T47D (cell line): ENCODE data around the gene HMGB4.

Experiments
- DNase-seq, 2 experiments: peaks; one replicate each; pipeline versions ENCODE4 v3.0.0 to v3.0.0-alpha.2; 2011 to 2012; ENCODE audit warnings: low read depth in 1 of 2, low spot score in 1 of 2
- JUND ChIP-seq: IDR thresholded peaks from 2 replicates; pipeline ENCODE4 v1.6.1; 2012; ENCODE audit warnings: low read depth
- in situ Hi-C: cut with HindIII; loops from 2 replicates; pipeline ENCODE4 v1.10.0; 2016; ENCODE audit warnings: low sequenced_read_pairs, low pct_unique_long_range_greater_than_20kb

The HMGB4 gene

GRCh38 chr1:33853431-33853830, 10.4 kb upstream of the HMGB4 start:
- TF ChIP-seq JUND = no peak
- in situ Hi-C loops = no loop called here
- no peak for DNase-seq

GRCh38 chr1:33854091-33854490, 9.8 kb upstream of the HMGB4 start:
- TF ChIP-seq JUND = no peak
- in situ Hi-C loops = no loop called here
- DNase-seq = no peak

- no peak for DNase-seq
- in situ Hi-C loops = no loop called here
- no peak for TF ChIP-seq JUND
Observed at GRCh38 chr1:33860671-33861070, 3.2 kb upstream of the HMGB4 start.

- DNase-seq = no peak
- in situ Hi-C loops = no loop called here
- TF ChIP-seq JUND = no peak
Observed at GRCh38 chr1:33864460-33865389, 846 bp downstream of the HMGB4 start.

- TF ChIP-seq JUND = no peak
- DNase-seq = peak in 1 of 2 experiments; percentile 52
- in situ Hi-C loops = no loop called here
Observed at GRCh38 chr1:33866281-33866680, 2.4 kb downstream of the HMGB4 start.

- DNase-seq = no peak
- in situ Hi-C loops = no loop called here
- no peak for TF ChIP-seq JUND
Observed at GRCh38 chr1:33867684-33868083, 3.8 kb downstream of the HMGB4 start.

- DNase-seq = no peak
- TF ChIP-seq JUND = no peak
- in situ Hi-C loops = no loop called here
Observed at GRCh38 chr1:33872275-33872674, 8.4 kb downstream of the HMGB4 start.

GRCh38 chr1:33872683-33873082, 8.8 kb downstream of the HMGB4 start:
- TF ChIP-seq JUND = no peak
- DNase-seq = no peak
- in situ Hi-C loops = no loop called here

GRCh38 chr1:33874636-33875035, 10.8 kb downstream of the HMGB4 start:
- no peak for DNase-seq
- no peak for TF ChIP-seq JUND
- in situ Hi-C loops = no loop called here

- DNase-seq = no peak
- TF ChIP-seq JUND = no peak
- in situ Hi-C loops = no loop called here
Observed at GRCh38 chr1:33875862-33876261, 12.0 kb downstream of the HMGB4 start.

GRCh38 chr1:33876970-33877650, 13.2 kb downstream of the HMGB4 start:
- DNase-seq = no peak
- no peak for TF ChIP-seq JUND
- in situ Hi-C loops = no loop called here

- in situ Hi-C loops = no loop called here
- DNase-seq = no peak
- no peak for TF ChIP-seq JUND
Observed at GRCh38 chr1:33878392-33878791, 14.5 kb downstream of the HMGB4 start.

- peak in 1 of 2 experiments; percentile 19 for DNase-seq
- in situ Hi-C loops = no loop called here
- TF ChIP-seq JUND = no peak
Observed at GRCh38 chr1:33880305-33880704, 16.4 kb downstream of the HMGB4 start.
